K562 (cell line): ENCODE results near the gene SLC31A2. TPM values are rescaled to one million over a fixed set of nuclear protein-coding genes. Genes with fewer than 3 reads are reported as not detected.
A peak's percentile ranks its signal among the peaks of the same experiment; 100 is the strongest.
"Not testable (repeated sequence)": the region's sequence is repeated elsewhere in the genome, so short reads cannot be mapped to it uniquely, and the experiment has no call there.

Experiments used
- NFIX ChIP-seq: fragments of 250-450 bp; sonication (Bioruptor Pico); IDR thresholded peaks from 2 replicates; pipeline ENCODE4 v1.4.0; 2020; ENCODE audit warnings: low read depth, mild to moderate bottlenecking, moderate library complexity
- polyA plus RNA-seq, 8 experiments: library from polyadenylated mRNA; depleted of rRNA in 4 of 8; stranded (reverse) in 5 of 8; unstranded in 3 of 8; fragments of >200 nt; fragmentation: Nextera tagmentation in 2 of 8; fragmentation: Illumina TruSeq in 1 of 8; extraction: Ambion mirVana in 2 of 8; extraction: Trizol in 1 of 8; gene quantifications; 2 replicates each; pipeline versions ENCODE4 v1.2.1 to v1.2.3, GENCODE V29; 2011 to 2014; ENCODE audit warnings: inconsistent platforms in 1 of 8, missing spikeins in 1 of 8
- total RNA-seq, 7 experiments: library from RNA; depleted of rRNA in 6 of 7; stranded (reverse); fragments of >200 nt in 6 of 7; fragmentation: Illumina TruSeq in 2 of 7; extraction: Trizol in 2 of 7; gene quantifications; 2 replicates each; pipeline versions ENCODE4 v1.2.1 to v1.2.3, GENCODE V29; 2011 to 2021; ENCODE audit warnings: low replicate concordance in 1 of 7
- TF ChIP-seq, protein P1 (sequence below), 2 experiments: fragments of 450-650 bp; formaldehyde crosslinking in 1 of 2; IDR thresholded peaks; 2 replicates each; pipeline versions ENCODE4 v1.4.0 to v1.6.1; 2014 to 2020; ENCODE audit warnings: mild to moderate bottlenecking in 2 of 2, borderline replicate concordance in 1 of 2, low read depth in 1 of 2

The SLC31A2 gene
- total and polyA plus RNA-seq, 9 of the 15 experiments (the other 6 are each of a cell fraction or from before 2014, with no cell fraction given): 1.5 to 4.3 (median 2.3) TPM

DNA sequence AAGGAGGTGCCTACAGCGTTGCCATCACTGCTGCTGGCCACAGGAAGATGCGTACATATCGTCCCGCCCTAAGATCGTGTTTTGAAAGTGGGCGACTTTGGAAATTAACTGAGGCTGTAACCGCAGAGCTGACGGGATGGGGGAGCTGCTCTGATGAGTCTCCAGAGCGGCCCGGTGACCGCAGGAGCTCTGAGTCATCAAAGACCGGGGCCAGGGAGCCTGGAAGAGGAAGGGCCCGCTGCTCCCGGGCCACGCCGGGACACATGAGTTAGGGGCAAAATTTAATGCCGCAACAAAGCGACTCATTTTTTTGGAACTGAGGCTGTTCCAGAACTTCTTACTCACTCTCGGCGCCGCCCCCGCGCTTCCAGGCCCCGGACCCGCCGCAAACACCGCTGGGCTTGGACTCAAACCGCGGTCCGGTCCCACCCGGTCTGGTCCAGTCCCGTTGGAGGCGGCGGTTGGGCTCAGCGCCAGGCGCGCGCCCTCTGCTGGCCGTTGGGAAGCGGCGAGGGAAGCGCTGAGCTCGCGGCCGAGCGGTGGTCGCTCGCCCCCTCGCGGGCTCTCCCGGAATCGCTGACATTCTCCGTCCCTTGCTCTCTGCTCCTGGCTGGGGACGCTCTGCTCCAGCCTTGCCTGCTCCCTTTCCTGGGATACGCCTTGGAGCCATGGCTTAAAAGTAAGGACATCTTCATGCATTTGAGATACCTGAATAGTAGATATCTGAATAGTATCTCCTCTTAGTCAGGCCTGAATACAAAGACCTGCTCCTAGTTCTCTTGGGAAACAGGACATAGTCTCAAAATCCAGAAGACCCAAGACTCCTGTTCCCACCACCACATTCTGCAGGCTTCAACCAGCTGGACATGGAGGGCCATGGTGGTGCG is 39.5 kb upstream of the SLC31A2 start (continued):
- TF ChIP-seq, protein P1, sequence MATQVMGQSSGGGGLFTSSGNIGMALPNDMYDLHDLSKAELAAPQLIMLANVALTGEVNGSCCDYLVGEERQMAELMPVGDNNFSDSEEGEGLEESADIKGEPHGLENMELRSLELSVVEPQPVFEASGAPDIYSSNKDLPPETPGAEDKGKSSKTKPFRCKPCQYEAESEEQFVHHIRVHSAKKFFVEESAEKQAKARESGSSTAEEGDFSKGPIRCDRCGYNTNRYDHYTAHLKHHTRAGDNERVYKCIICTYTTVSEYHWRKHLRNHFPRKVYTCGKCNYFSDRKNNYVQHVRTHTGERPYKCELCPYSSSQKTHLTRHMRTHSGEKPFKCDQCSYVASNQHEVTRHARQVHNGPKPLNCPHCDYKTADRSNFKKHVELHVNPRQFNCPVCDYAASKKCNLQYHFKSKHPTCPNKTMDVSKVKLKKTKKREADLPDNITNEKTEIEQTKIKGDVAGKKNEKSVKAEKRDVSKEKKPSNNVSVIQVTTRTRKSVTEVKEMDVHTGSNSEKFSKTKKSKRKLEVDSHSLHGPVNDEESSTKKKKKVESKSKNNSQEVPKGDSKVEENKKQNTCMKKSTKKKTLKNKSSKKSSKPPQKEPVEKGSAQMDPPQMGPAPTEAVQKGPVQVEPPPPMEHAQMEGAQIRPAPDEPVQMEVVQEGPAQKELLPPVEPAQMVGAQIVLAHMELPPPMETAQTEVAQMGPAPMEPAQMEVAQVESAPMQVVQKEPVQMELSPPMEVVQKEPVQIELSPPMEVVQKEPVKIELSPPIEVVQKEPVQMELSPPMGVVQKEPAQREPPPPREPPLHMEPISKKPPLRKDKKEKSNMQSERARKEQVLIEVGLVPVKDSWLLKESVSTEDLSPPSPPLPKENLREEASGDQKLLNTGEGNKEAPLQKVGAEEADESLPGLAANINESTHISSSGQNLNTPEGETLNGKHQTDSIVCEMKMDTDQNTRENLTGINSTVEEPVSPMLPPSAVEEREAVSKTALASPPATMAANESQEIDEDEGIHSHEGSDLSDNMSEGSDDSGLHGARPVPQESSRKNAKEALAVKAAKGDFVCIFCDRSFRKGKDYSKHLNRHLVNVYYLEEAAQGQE (IDR thresholded peaks at IDR 0.05; ENCODE audit: borderline replicate concordance): peak; percentile 85
- TF ChIP-seq, protein P1 (CRISPR knock-in tag; IDR thresholded peaks at IDR 0.05; ENCODE audit: low read depth): not testable (repeated sequence)
- TF ChIP-seq NFIX (CRISPR knock-in tag): peak; percentile 59; the same call in 1 of the 2 replicates
